ENCODE results near the gene DSCAML1.

DNA sequence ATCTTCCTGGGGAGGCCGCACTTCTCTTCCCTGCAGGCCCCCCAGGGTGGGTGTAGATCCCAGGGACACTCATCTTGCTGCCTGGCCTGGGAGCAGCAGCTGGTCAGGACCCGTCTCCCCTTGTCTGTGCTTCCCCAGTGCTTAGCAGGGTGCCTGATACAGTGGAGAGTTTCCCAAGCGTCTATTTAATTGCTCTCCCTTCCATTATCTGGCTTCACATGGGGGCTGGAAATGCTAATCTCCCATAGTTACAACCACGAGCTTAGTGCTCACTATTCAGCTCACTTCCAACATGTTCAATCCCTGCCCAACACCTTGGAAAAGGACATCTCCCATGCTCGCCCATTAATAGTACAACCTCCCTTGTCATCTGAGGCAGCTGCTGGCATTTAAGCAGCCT lies 100.5 kb downstream of the DSCAML1 start:
- no peak for TF ChIP-seq TP53 (CRISPR knock-in tag; IDR thresholded peaks at IDR 0.05)
- TF ChIP-seq, protein P1, sequence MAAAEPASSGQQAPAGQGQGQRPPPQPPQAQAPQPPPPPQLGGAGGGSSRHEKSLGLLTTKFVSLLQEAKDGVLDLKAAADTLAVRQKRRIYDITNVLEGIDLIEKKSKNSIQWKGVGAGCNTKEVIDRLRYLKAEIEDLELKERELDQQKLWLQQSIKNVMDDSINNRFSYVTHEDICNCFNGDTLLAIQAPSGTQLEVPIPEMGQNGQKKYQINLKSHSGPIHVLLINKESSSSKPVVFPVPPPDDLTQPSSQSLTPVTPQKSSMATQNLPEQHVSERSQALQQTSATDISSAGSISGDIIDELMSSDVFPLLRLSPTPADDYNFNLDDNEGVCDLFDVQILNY (CRISPR knock-in tag; IDR thresholded peaks at IDR 0.05): no peak
- TF ChIP-seq CTCF (IDR thresholded peaks at IDR 0.05): no peak
- TF ChIP-seq NFE2L1 (CRISPR knock-in tag; IDR thresholded peaks at IDR 0.05): no peak
- TF ChIP-seq ZNF425 (CRISPR knock-in tag; conservative IDR thresholded peaks at IDR 0.05): no peak
- TF ChIP-seq USF2 (CRISPR knock-in tag; IDR thresholded peaks at IDR 0.05): no peak
- no peak for TF ChIP-seq NR2C2 (CRISPR knock-in tag; IDR thresholded peaks at IDR 0.05)
- no peak for TF ChIP-seq ZMAT4 (CRISPR knock-in tag; IDR thresholded peaks at IDR 0.05)
- no peak for TF ChIP-seq ZBTB43 (CRISPR knock-in tag; IDR thresholded peaks at IDR 0.05)
